Upper lobe of left lung (tissue), 6 donors: ENCODE results near the gene EFNB2. TPM values are rescaled to one million over a fixed set of nuclear protein-coding genes. Genes with fewer than 3 reads are reported as not detected.

Source experiments
- ATAC-seq, 2 donors: fragments of 200-7000 bp; cut with Tn5 transposase; one replicate each; pipeline ENCODE4 v1.9.1; 2022; ENCODE audit warnings: mild to moderate bottlenecking in 2 of 2, moderate library complexity in 2 of 2; ENCODE audit not compliant: low FRiP score in 2 of 2
- DNase-seq, 2 donors: peaks; one replicate each; pipeline ENCODE4 v3.0.0-alpha.2; 2019 to 2020
- H3K27ac ChIP-seq, 4 donors: fragments of 200-600 bp; sonication (generic); one replicate each; pipeline ENCODE4 v1.5.1; 2016 to 2019
- H3K27me3 ChIP-seq, 4 donors: fragments of 200-600 bp; sonication (generic); one replicate each; pipeline ENCODE4 v1.5.1; 2017 to 2019
- H3K36me3 ChIP-seq, 4 donors: fragments of 200-600 bp; sonication (generic); one replicate each; pipeline ENCODE4 v1.5.1; 2016 to 2019
- H3K4me1 ChIP-seq, 4 donors: fragments of 200-600 bp; sonication (generic); one replicate each; pipeline ENCODE4 v1.5.1; 2018 to 2019
- H3K4me3 ChIP-seq, 4 donors: fragments of 200-600 bp; sonication (generic); one replicate each; pipeline ENCODE4 v1.5.1; 2017 to 2019; ENCODE audit warnings: mild to moderate bottlenecking in 2 of 4, moderate library complexity in 1 of 4
- H3K9me3 ChIP-seq, 4 donors: fragments of 200-600 bp; sonication (generic); one replicate each; pipeline ENCODE4 v1.5.1; 2018 to 2019
- CTCF ChIP-seq, 6 experiments: fragments of 450-650 bp in 4 of 6; fragments of 200-600 bp in 2 of 6; sonication (generic) in 2 of 6; IDR thresholded peaks; one replicate each; pipeline ENCODE4 v1.5.1; 2016 to 2019; ENCODE audit warnings: antibody characterized with exemption in 6 of 6
- EP300 ChIP-seq, 4 donors: sonication (generic); formaldehyde crosslinking; IDR thresholded peaks; one replicate each; pipeline ENCODE4 v1.5.1; 2017; ENCODE audit warnings: antibody characterized with exemption in 4 of 4, control low read depth in 2 of 4
- POLR2A ChIP-seq, 4 donors: fragments of 450-650 bp; IDR thresholded peaks; one replicate each; pipeline ENCODE4 v1.5.1; 2016 to 2017; ENCODE audit warnings: antibody characterized with exemption in 4 of 4, mild to moderate bottlenecking in 2 of 4
- POLR2AphosphoS5 ChIP-seq, 2 donors: sonication (generic); formaldehyde crosslinking; IDR thresholded peaks; one replicate each; pipeline ENCODE4 v1.5.1; 2017; ENCODE audit warnings: antibody characterized with exemption in 2 of 2
- WGBS, 2 donors: methylation state at CpG; one replicate each; pipeline ENCODE4 v1.1.5; 2017 to 2018; 5-methylcytosine and 5-hydroxymethylcytosine counted together
- total RNA-seq, 6 donors: library from RNA; depleted of rRNA in 4 of 6; stranded (reverse); fragments of >200 nt in 4 of 6; gene quantifications; one replicate each; pipeline versions ENCODE4 v1.1.0 to v1.2.1, GENCODE V29; 2016 to 2021
- donor health status: DM: no; HTN: no; CAD: no; lungs with moderate emphysema.
- donor health status: DM: no; HTN: yes; CAD: no; lungs with severe emphysema.

Gene EFNB2
- total RNA-seq, 6 donors from 2014 or later: 23.0 to 45.7 (median 30.9) TPM

- Histone ChIP-seq H3K27ac (no peak overlapping the region), H3K4me3 (no peak overlapping the region), H3K9me3 (no peaks in the 10 kb centered on the region), H3K27me3 (no peaks in the 10 kb centered on the region), H3K4me1 (peaks cover 0 to 13% (median 6%) of the 10 kb centered on the region in 4 donors), H3K36me3 (no peaks in the 10 kb centered on the region)
- TF ChIP-seq POLR2AphosphoS5 (IDR thresholded peaks at IDR 0.05) (no peak), EP300 (IDR thresholded peaks at IDR 0.05) (no peak), CTCF (IDR thresholded peaks at IDR 0.05) (no peak), POLR2A (IDR thresholded peaks at IDR 0.05) (no peak)
- DNase-seq (no peak), ATAC-seq (no peak)
- WGBS, 2 donors: 65 to 71% methylated on average over 5 of the region's 5 CpGs
These were observed 55.0 kb downstream of the EFNB2 start for GRCh38 chr13:106480351-106480910.

DNA sequence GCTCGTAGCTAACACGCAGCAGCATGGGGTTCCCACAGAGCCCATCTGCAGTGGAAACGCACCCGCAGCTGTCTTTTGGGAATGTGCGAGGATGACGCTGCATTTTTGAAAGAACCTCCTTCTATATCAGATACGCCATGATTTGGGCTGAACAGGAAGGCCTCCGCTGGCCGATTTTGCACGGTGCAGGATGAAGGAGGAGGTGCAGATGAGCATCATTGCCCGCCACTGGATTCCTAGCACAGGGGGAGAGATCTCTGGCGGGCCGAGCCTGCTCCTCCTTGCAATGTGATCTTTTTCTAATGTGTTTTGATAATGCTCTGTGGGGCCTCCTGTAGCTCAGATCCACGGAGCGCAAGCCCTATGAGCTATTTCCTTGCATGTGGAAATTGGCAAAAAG, 55.5 kb downstream of the EFNB2 start:
- Histone ChIP-seq H3K4me3 (no peak overlapping the region), H3K27me3 (no peaks in the 10 kb centered on the region), H3K27ac (no peak overlapping the region), H3K4me1 (peaks cover 0 to 8% (median 2%) of the 10 kb centered on the region in 4 donors), H3K36me3 (no peaks in the 10 kb centered on the region), H3K9me3 (no peaks in the 10 kb centered on the region)
- WGBS, 2 donors: 93 to 97% methylated on average over 14 to 15 of the region's 15 CpGs
- ATAC-seq (no peak), DNase-seq (no peak)
- TF ChIP-seq CTCF (IDR thresholded peaks at IDR 0.05) (no peak), POLR2AphosphoS5 (IDR thresholded peaks at IDR 0.05) (no peak), EP300 (IDR thresholded peaks at IDR 0.05) (no peak), POLR2A (IDR thresholded peaks at IDR 0.05) (no peak)

- Histone ChIP-seq H3K27me3 (no peaks in the 10 kb centered on the region), H3K27ac (no peak overlapping the region), H3K9me3 (no peaks in the 10 kb centered on the region), H3K36me3 (no peaks in the 10 kb centered on the region), H3K4me3 (no peak overlapping the region), H3K4me1 (no peaks in the 10 kb centered on the region)
- ATAC-seq: no peak
- no peak for TF ChIP-seq POLR2AphosphoS5 (IDR thresholded peaks at IDR 0.05)
- TF ChIP-seq POLR2A (IDR thresholded peaks at IDR 0.05): no peak
- TF ChIP-seq EP300 (IDR thresholded peaks at IDR 0.05): no peak
- no peak for DNase-seq
- 76 to 85% methylated on average over 7 of the region's 7 CpGs for WGBS, 2 donors
These were observed 57.3 kb downstream of the EFNB2 start for GRCh38 chr13:106478116-106478515.

DNA sequence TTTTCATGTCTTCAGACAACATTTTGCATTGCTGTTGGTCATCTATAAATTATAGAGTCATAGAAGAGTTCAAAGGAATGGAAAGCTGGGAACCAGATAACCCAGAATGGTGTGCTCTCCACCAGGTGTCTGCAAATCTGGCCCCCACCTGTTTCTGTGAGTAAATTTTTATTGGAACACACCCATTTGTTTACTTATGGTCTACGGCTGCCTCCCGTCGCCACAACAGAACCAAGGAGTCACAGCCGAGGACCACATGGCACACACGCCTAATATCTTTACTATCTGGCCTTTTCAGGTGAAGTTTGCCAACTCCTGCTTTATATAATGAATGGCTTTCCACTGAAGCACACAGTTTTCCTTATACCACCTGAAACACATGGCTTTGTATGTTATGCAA, 58.2 kb downstream of the EFNB2 start:
- peaks cover 0 to 3% (median 0%) of the 10 kb centered on the region in 4 donors for H3K4me1 ChIP-seq
- H3K4me3 ChIP-seq: no peak overlapping the region
- ATAC-seq: no peak
- H3K27me3 ChIP-seq: no peaks in the 10 kb centered on the region
- 91 to 93% methylated on average over 5 of the region's 5 CpGs for WGBS, 2 donors
- H3K27ac ChIP-seq: no peak overlapping the region
- H3K9me3 ChIP-seq: no peaks in the 10 kb centered on the region
- DNase-seq: no peak
- TF ChIP-seq POLR2A (IDR thresholded peaks at IDR 0.05) (no peak), CTCF (IDR thresholded peaks at IDR 0.05) (no peak), EP300 (IDR thresholded peaks at IDR 0.05) (no peak), POLR2AphosphoS5 (IDR thresholded peaks at IDR 0.05) (no peak)
- H3K36me3 ChIP-seq: no peaks in the 10 kb centered on the region

GRCh38 chr13:106475852-106476251, 59.6 kb downstream of the EFNB2 start:
- 57 to 70% methylated on average over 3 of the region's 3 CpGs for WGBS, 2 donors
- H3K4me3 ChIP-seq: no peak overlapping the region
- peaks cover 0 to 9% (median 3%) of the 10 kb centered on the region in 4 donors for H3K4me1 ChIP-seq
- no peaks in the 10 kb centered on the region for H3K36me3 ChIP-seq
- no peaks in the 10 kb centered on the region for H3K27me3 ChIP-seq
- DNase-seq (no peak), ATAC-seq (peak in 1 of 2 donors; percentile 35)
- no peak for TF ChIP-seq CTCF (IDR thresholded peaks at IDR 0.05)
- peak in 1 of 4 donors; percentile 15 for TF ChIP-seq EP300 (IDR thresholded peaks at IDR 0.05)
- no peaks in the 10 kb centered on the region for H3K9me3 ChIP-seq
- H3K27ac ChIP-seq: no peak overlapping the region
